NCI-H446 treated with DMSO at 0.1 percent for 48 hours (cell line): ENCODE measurements around the gene RBM28.

ENCODE experiments used
- DNase-seq: peaks from one replicate; lab custom pipeline; 2025; lab: John Stamatoyannopoulos, UW

Gene RBM28

GRCh38 chr7:128259131-128260061 is 84.3 kb downstream of the RBM28 start:
- DNase-seq = no peak

GRCh38 chr7:128257458-128257857 is 86.2 kb downstream of the RBM28 start:
- DNase-seq = no peak

- DNase-seq = no peak
Observed at GRCh38 chr7:128255271-128255670, 88.4 kb downstream of the RBM28 start.

GRCh38 chr7:128254470-128254869 is 89.2 kb downstream of the RBM28 start:
- DNase-seq = no peak

GRCh38 chr7:128253701-128254100 is 90.0 kb downstream of the RBM28 start:
- no peak for DNase-seq

- no peak for DNase-seq
Observed at GRCh38 chr7:128251337-128251736, 92.4 kb downstream of the RBM28 start.
